Sigmoid colon (tissue), 3 donors: ENCODE measurements around the gene AIFM1.

Experiments
- POLR2A ChIP-seq, 2 donors: fragments of 450-650 bp; IDR thresholded peaks; one replicate each; pipeline ENCODE4 v1.6.1; 2016; ENCODE audit warnings: antibody characterized with exemption in 2 of 2, mild to moderate bottlenecking in 2 of 2, moderate library complexity in 2 of 2
- TF ChIP-seq, protein P1 (sequence below), 4 experiments: fragments of 450-650 bp in 3 of 4; fragments of 200-600 bp in 1 of 4; IDR thresholded peaks; one replicate each; pipeline ENCODE4 v1.5.1; 2016 to 2019; ENCODE audit warnings: antibody characterized with exemption in 4 of 4, mild to moderate bottlenecking in 3 of 4, moderate library complexity in 2 of 4

DNA sequence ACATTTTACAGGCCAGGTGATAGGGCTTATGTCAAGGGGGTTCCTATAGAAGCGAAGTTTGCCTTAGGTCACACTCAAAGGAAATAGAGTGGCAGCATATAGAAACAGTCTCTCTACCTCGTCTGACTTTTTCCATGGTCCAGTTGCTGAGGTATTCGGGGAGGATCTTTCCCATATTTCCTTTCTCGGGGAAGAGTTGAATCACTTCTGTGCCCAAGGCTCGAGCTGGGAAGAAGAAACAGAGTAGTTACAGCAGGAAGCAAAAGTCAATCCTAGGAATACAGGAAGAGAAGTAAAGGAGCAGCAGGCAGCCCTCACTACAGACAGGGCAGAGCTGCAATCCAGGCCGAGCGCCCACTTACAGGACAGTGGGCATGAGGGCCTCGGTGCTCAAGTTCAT is 28.7 kb downstream of the AIFM1 start:
- TF ChIP-seq, protein P1, sequence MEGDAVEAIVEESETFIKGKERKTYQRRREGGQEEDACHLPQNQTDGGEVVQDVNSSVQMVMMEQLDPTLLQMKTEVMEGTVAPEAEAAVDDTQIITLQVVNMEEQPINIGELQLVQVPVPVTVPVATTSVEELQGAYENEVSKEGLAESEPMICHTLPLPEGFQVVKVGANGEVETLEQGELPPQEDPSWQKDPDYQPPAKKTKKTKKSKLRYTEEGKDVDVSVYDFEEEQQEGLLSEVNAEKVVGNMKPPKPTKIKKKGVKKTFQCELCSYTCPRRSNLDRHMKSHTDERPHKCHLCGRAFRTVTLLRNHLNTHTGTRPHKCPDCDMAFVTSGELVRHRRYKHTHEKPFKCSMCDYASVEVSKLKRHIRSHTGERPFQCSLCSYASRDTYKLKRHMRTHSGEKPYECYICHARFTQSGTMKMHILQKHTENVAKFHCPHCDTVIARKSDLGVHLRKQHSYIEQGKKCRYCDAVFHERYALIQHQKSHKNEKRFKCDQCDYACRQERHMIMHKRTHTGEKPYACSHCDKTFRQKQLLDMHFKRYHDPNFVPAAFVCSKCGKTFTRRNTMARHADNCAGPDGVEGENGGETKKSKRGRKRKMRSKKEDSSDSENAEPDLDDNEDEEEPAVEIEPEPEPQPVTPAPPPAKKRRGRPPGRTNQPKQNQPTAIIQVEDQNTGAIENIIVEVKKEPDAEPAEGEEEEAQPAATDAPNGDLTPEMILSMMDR (IDR thresholded peaks at IDR 0.05): no peak
- TF ChIP-seq POLR2A (IDR thresholded peaks at IDR 0.05): no peak
